ENCODE data around the gene MYBPC2. TPM values are rescaled to one million over a fixed set of nuclear protein-coding genes. Genes with fewer than 3 reads are reported as not detected.
A peak's percentile ranks its signal among the peaks of the same experiment; 100 is the strongest.

MYBPC2 gene
- total RNA-seq, 1 experiment from 2014 or later: 0.18 TPM

DNA sequence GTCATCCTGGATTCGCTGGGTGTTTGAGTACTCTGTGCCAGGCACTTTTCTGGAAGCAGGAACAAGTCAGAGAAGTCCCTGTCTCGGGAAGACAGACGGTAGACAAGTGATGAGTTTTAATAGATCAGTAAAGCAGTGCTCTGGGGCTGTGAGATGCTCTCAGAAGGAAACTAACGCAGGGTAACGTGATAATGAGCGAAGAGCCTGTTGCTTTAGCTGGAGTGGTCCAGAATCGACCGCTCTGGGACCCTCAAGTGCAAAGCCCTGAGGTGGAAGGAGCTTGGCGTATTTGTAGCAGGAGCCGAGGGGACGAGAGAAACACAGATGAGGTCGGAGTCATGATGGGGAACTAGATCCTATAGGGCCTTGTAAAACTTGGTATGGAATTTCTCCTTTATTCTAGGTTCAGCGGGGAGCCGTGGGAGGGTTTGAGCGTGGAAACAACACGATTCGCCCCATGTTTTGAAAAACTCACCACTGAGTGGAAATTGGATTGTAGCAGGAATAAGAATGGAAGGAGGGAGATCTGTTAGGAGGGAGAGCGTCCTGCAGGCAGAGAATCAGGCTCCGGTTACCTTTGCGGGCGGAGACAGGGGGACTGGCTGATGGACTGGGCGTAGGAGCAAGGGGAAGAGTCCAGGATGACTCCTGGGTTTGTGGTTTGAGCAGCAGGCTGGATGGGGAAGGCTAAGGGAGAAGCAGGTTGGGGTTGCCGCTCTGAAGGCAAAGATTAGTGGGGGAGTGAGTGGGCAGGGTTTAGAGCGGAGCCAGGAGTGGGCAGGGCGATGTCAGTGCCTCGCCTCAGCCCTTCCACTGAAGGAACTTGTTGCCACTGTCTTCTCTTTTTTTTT, 47.8 kb upstream of the MYBPC2 start:
- peak overlapping the region; percentile 72 to 91 for H3K4me3 ChIP-seq (ENCODE audit: low read depth in 2 of 2, low read length in 2 of 2)
- peaks cover 4% of the 10 kb centered on the region for H3K4me1 ChIP-seq (ENCODE audit: control insufficient read depth, insufficient read depth, low read length)
- no peaks in the 10 kb centered on the region for H3K36me3 ChIP-seq (ENCODE audit: control insufficient read depth, insufficient read depth, low read length)
- H3K9me3 ChIP-seq (ENCODE audit: control insufficient read depth, insufficient read depth, low read depth, low read length): no peaks in the 10 kb centered on the region
- TF ChIP-seq TCF7L2 (IDR thresholded peaks at IDR 0.05; ENCODE audit: low read depth, low read length): no peak
- no peak for TF ChIP-seq SIN3A (IDR thresholded peaks at IDR 0.05; ENCODE audit: borderline replicate concordance, insufficient read depth, low read depth, low read length)
- no peak for TF ChIP-seq CTCF (IDR thresholded peaks at IDR 0.05)
- TF ChIP-seq POLR2AphosphoS5 (IDR thresholded peaks at IDR 0.05; ENCODE audit: low read depth, low read length): no peak
- TF ChIP-seq, protein P1, sequence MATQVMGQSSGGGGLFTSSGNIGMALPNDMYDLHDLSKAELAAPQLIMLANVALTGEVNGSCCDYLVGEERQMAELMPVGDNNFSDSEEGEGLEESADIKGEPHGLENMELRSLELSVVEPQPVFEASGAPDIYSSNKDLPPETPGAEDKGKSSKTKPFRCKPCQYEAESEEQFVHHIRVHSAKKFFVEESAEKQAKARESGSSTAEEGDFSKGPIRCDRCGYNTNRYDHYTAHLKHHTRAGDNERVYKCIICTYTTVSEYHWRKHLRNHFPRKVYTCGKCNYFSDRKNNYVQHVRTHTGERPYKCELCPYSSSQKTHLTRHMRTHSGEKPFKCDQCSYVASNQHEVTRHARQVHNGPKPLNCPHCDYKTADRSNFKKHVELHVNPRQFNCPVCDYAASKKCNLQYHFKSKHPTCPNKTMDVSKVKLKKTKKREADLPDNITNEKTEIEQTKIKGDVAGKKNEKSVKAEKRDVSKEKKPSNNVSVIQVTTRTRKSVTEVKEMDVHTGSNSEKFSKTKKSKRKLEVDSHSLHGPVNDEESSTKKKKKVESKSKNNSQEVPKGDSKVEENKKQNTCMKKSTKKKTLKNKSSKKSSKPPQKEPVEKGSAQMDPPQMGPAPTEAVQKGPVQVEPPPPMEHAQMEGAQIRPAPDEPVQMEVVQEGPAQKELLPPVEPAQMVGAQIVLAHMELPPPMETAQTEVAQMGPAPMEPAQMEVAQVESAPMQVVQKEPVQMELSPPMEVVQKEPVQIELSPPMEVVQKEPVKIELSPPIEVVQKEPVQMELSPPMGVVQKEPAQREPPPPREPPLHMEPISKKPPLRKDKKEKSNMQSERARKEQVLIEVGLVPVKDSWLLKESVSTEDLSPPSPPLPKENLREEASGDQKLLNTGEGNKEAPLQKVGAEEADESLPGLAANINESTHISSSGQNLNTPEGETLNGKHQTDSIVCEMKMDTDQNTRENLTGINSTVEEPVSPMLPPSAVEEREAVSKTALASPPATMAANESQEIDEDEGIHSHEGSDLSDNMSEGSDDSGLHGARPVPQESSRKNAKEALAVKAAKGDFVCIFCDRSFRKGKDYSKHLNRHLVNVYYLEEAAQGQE (IDR thresholded peaks at IDR 0.05; ENCODE audit: insufficient read depth in 1 of 2, low read depth in 2 of 2, low read length in 1 of 2): no peak
- H3K27me3 ChIP-seq (ENCODE audit: control insufficient read depth, insufficient read depth, low read length): no peaks in the 10 kb centered on the region
- H3K27ac ChIP-seq (ENCODE audit: low read length): peak overlapping the region; percentile 87
- intact Hi-C loops (cut with micrococcal nuclease; ENCODE audit: unreplicated experiment) (no loop called here), in situ Hi-C loops (cut with HindIII; ENCODE audit: low pct_unique_long_range_greater_than_20kb, low sequenced_read_pairs) (no loop called here)
- BruUV-seq (replicated peaks): TSS peak; percentile 81
- CTCF ChIA-PET: interaction anchor here (0.6 kb wide), 2 partner anchors 28 to 453 kb away, joined by 4 read pairs; no protein-coding TSS in a partner anchor
- ATAC-seq (no peak), DNase-seq (ENCODE audit: low read depth, low spot score) (no peak)
- POLR2A ChIA-PET: no interaction called here

- H3K4me3 ChIP-seq (ENCODE audit: low read depth in 2 of 2, low read length in 2 of 2): no peak overlapping the region
- peaks cover 4% of the 10 kb centered on the region for H3K4me1 ChIP-seq (ENCODE audit: control insufficient read depth, insufficient read depth, low read length)
- H3K27ac ChIP-seq (ENCODE audit: low read length): no peak overlapping the region
- CTCF ChIA-PET: no interaction called here
- no peak for ATAC-seq
- TF ChIP-seq TCF7L2 (IDR thresholded peaks at IDR 0.05; ENCODE audit: low read depth, low read length): no peak
- TF ChIP-seq POLR2AphosphoS5 (IDR thresholded peaks at IDR 0.05; ENCODE audit: low read depth, low read length): no peak
- TF ChIP-seq CTCF (IDR thresholded peaks at IDR 0.05): no peak
- in situ Hi-C loops (cut with HindIII; ENCODE audit: low pct_unique_long_range_greater_than_20kb, low sequenced_read_pairs): no loop called here
- BruUV-seq (replicated peaks): no TSS peak
- intact Hi-C loops (cut with micrococcal nuclease; ENCODE audit: unreplicated experiment): no loop called here
- H3K9me3 ChIP-seq (ENCODE audit: control insufficient read depth, insufficient read depth, low read depth, low read length): no peaks in the 10 kb centered on the region
- POLR2A ChIA-PET: no interaction called here
- H3K36me3 ChIP-seq (ENCODE audit: control insufficient read depth, insufficient read depth, low read length): no peaks in the 10 kb centered on the region
- DNase-seq (ENCODE audit: low read depth, low spot score): no peak
- no peaks in the 10 kb centered on the region for H3K27me3 ChIP-seq (ENCODE audit: control insufficient read depth, insufficient read depth, low read length)
Measured at GRCh38 chr19:50387176-50387867, 45.4 kb upstream of the MYBPC2 start.
